Stimulated activated CD4-positive, alpha-beta T cell treated with anti-CD3 and anti-CD28 coated beads, Interleukin-2, amount 100 ng/mL, for 48 hours (primary cell): ENCODE data around the gene LPAR2.

Source experiments
- DNase-seq, 2 donors: peaks; one replicate each; pipeline ENCODE4 v3.0.0-alpha.2; 2020

The LPAR2 gene

GRCh38 chr19:19592690-19593089 is 35.3 kb downstream of the LPAR2 start:
- no peak for DNase-seq

- DNase-seq: peak; percentile 46 to 55
Measured at GRCh38 chr19:19591133-19591825, 36.7 kb downstream of the LPAR2 start.

- DNase-seq: no peak
Measured at GRCh38 chr19:19588546-19588945, 39.5 kb downstream of the LPAR2 start.

DNA sequence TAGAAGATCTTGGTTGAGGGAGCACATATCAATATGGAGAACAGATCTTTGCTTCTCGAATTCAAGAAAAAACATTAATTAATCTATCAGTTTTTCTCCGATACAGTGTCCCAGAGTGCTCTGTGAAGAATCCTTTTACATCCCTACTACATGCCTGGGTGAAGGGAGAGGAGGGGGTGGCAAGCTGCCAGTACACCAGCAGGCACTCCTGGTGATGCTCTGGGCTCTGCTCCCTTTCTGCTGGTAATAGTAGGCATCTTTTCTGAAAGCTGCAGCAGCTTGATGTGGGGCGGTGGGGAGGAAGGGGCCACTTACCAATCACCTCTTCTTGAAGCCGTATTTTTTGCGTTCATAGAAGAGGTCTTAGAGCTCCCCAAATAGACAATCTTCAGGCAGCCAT is 40.2 kb downstream of the LPAR2 start:
- no peak for DNase-seq

DNA sequence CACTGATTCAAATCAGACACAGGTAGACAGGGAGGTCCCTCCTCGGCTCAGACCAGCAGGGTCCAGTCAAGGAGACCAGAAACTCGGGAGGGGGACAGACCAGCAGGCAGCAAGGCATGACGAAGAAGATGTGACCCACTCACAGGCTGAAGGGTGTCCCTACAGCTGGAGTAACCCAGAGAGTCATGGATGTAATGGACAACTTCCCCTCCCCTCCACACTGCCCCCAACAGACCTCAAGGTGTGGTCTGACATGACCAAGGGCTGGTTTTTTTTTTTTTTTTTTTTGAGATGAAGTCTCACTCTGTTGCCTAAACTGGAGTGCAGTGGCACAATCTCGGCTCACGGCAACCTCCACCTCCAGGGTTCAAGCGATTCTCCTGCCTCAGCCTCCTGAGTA is 43.7 kb downstream of the LPAR2 start:
- DNase-seq: no peak

DNA sequence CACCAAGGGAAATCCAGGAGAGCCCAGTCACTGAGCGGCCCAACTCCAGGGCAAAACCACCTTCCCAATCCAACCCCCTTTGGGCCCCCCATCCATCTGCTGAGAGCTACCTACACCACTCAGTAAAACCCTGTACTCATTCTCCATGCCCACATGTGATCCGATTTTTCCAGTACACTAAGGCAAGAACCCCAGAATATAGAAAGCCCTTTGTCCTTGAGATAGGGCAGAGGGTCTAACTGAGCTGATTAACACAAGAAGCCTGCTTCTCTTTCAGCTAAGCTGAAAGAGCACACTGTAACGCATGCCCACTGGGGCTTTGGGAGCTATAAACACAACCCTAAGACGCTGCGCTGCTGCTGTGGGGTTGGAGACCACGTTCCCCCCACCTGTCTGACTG is 45.5 kb downstream of the LPAR2 start:
- no peak for DNase-seq

GRCh38 chr19:19581391-19581790 is 46.6 kb downstream of the LPAR2 start:
- no peak for DNase-seq

GRCh38 chr19:19580418-19580817 is 47.6 kb downstream of the LPAR2 start:
- DNase-seq: no peak

DNA sequence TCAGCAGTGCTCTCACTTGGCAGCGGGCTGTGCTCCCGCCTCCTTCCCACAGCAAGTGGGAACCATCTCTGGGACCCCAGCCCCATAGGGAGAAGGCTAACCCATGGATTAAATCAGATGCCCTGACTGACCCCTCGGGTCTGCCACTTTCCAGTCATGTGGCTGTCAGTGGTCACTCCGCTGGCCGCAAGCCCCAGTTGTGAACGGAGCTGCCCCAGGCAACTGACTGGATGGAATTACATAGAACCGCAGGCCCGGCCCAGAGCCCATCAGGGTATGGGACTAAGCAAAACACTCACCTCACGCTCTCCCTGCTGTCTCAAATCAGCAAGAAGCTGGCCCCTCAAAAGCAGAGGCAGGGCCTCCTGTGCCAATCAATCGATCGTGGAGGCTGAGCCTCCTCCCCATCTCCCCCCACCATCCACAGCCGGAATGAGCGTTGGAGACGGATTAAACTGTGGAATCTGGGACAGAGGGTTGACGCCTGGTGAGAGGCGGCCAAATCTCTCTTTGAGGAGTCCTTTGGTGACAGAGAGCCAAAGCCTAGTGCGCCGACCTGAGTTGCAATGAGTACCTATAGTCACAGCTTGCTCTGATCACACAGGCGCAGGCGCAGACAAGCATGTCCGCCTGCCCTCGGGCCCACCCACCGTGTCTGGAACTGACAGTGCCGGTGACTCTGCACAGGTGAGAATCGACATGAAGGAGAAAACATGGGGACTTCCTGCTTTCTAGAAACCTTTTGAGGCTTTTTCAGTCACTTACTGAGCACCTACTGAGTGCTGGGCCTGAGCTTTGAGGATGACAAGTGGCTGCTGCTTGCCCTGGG is 48.3 kb downstream of the LPAR2 start:
- no peak for DNase-seq

GRCh38 chr19:19578252-19578651 is 49.8 kb downstream of the LPAR2 start:
- no peak for DNase-seq

- no peak for DNase-seq
Measured at GRCh38 chr19:19575411-19575810, 52.6 kb downstream of the LPAR2 start.
